T-cell (primary cell): Measurements from ENCODE around the gene RSPH1. TPM values are rescaled to one million over a fixed set of nuclear protein-coding genes. Genes with fewer than 3 reads are reported as not detected.
A peak's percentile ranks its signal among the peaks of the same experiment; 100 is the strongest.

Experiments used
- ATAC-seq, 4 experiments: fragments of 200-7000 bp in 3 of 4; fragments of 150-1000 bp in 1 of 4; cut with Tn5 transposase; replicated peaks in 1 of 4; 1 replicate in 3 of 4; 2 replicates in 1 of 4; pipeline ENCODE4 v1.10.0; 2021; ENCODE audit warnings: moderate library complexity in 3 of 4, mild to moderate bottlenecking in 2 of 4, moderate number of reproducible peaks in 1 of 4
- CTCF ChIA-PET, 2 donors: fragments of 300-600 bp; sonication (Branson Sonifier 250); formaldehyde crosslinking; loops; one replicate each; lab custom pipeline; 2022; ENCODE audit warnings: antibody characterized with exemption in 2 of 2; lab: Charles Lee
- POLR2A ChIA-PET, 2 donors: fragments of 300-600 bp; sonication (Branson Sonifier 250); formaldehyde crosslinking; loops; one replicate each; lab custom pipeline; 2022; ENCODE audit warnings: antibody characterized with exemption in 2 of 2; lab: Charles Lee
- DNase-seq, 35 experiments: peaks; one replicate each; pipeline versions ENCODE4 v3.0.0 to v3.0.0-alpha.2; 2013 to 2023
- H3K27ac ChIP-seq: one replicate; pipeline ENCODE4 v1.5.1; 2013; ENCODE audit warnings: low read length
- H3K27me3 ChIP-seq, 2 experiments: replicated peaks in 1 of 2; 1 replicate in 1 of 2; 2 replicates in 1 of 2; pipeline versions ENCODE4 v1.6.1 to v1.7.0; 2013; ENCODE audit warnings: low read length in 1 of 2, mixed read lengths in 1 of 2; ENCODE audit not compliant: control insufficient read depth in 2 of 2, insufficient read depth in 2 of 2; ENCODE audit errors: extremely low read depth in 1 of 2
- H3K36me3 ChIP-seq, 2 donors: 1 replicate in 1 of 2; 2 replicates in 1 of 2; pipeline versions ENCODE4 v1.6.1 to v1.7.0; 2013; ENCODE audit warnings: low read length in 1 of 2; ENCODE audit not compliant: control insufficient read depth in 2 of 2, insufficient read depth in 1 of 2; ENCODE audit errors: extremely low read depth in 1 of 2
- H3K4me1 ChIP-seq, 2 experiments: 1 replicate in 1 of 2; 2 replicates in 1 of 2; pipeline versions ENCODE4 v1.6.1 to v1.7.0; 2013; ENCODE audit warnings: low read length in 2 of 2, mixed read lengths in 1 of 2; ENCODE audit not compliant: insufficient read depth in 2 of 2, control insufficient read depth in 1 of 2; ENCODE audit errors: extremely low read depth in 1 of 2
- H3K4me3 ChIP-seq, 2 donors: 1 replicate in 1 of 2; 2 replicates in 1 of 2; pipeline versions ENCODE4 v1.5.1 to v1.7.0; 2013; ENCODE audit warnings: mild to moderate bottlenecking in 2 of 2, low read length in 1 of 2, moderate library complexity in 1 of 2; ENCODE audit not compliant: control insufficient read depth in 1 of 2; ENCODE audit errors: extremely low read depth in 1 of 2
- H3K9me3 ChIP-seq: 2 replicates; pipeline ENCODE4 v1.7.0; 2013
- H3K27ac Mint-ChIP-seq, 2 donors: one replicate each; pipeline ENCODE4 v1.8.0; 2020 to 2021; ENCODE audit warnings: mild to moderate bottlenecking in 2 of 2, mixed read lengths in 2 of 2
- H3K27me3 Mint-ChIP-seq, 2 donors: one replicate each; pipeline ENCODE4 v1.8.0; 2021 to 2022; ENCODE audit warnings: mixed read lengths in 2 of 2
- H3K36me3 Mint-ChIP-seq: one replicate; pipeline ENCODE4 v1.8.0; 2021; ENCODE audit warnings: mixed read lengths
- H3K4me1 Mint-ChIP-seq, 3 donors: one replicate each; pipeline ENCODE4 v1.8.0; 2020 to 2022; ENCODE audit warnings: mixed read lengths in 3 of 3, mild to moderate bottlenecking in 1 of 3
- H3K4me3 Mint-ChIP-seq, 3 donors: one replicate each; pipeline ENCODE4 v1.8.0; 2020 to 2022; ENCODE audit warnings: mild to moderate bottlenecking in 3 of 3, mixed read lengths in 3 of 3, moderate library complexity in 3 of 3
- H3K9me3 Mint-ChIP-seq, 3 donors: one replicate each; pipeline ENCODE4 v1.8.0; 2020 to 2022; ENCODE audit warnings: mixed read lengths in 3 of 3
- WGBS: methylation state at CpG from one replicate; pipeline ENCODE4 v1.1.5; 2013; ENCODE audit warnings: missing lambda C conversion rate; ENCODE audit not compliant: insufficient coverage; 5-methylcytosine and 5-hydroxymethylcytosine counted together
- total RNA-seq, 35 experiments: library from RNA in 6 of 35; stranded (reverse) in 6 of 35; fragments of 120-200 nt in 1 of 35; gene quantifications; one replicate each; pipeline versions ENCODE4 v1.2.1 to v1.2.4 and lab custom pipeline; 2013 to 2026

The RSPH1 gene
- total RNA-seq, 5 donors from 2014 or later (not counting 1 experiment from before 2014, with no cell fraction given) = 0.12 to 0.20 TPM; not detected in 3

DNA sequence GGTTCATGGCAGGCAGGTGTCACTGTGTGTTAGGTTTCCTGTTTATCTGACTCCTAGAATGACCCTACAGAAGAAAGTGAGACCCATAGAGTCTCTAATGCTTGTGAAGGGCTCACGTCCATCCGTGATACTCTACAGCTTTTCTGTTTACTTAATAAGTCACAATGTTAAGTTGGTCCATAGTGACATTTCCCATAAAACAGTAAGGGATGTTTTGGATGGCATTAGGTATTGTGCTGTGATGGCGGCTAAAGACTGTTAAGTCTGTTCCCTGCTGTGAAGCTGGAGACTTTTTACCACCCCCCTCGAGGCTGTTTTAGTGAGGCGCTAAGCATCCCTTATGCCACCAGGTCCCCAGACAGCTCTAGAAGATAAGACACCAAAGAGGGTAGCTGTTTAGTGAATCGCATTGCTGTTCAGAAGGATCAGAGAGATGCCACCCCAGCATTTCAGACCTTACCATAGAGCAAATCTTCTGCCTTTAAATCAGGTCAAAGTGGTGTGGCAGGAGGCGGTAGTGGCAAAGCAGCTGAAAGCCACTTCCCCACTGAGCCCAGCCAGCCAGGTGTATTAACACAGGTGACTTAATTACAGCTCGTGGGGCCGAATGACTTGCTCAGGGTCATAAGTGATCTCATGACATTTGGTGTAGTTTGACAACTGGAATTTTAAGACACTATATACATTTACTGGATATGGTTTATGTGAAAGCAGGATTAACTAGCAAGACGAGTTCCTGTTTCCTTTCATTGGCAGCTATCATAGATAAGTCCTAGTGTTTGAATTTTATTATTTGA, 42.7 kb upstream of the RSPH1 start:
- Histone ChIP-seq H3K36me3 (peaks cover 20 to 47% of the 10 kb centered on the region in 2 donors), H3K9me3 (no peaks in the 10 kb centered on the region), H3K27ac (no peak overlapping the region), H3K4me1 (no peaks in the 10 kb centered on the region), H3K27me3 (no peaks in the 10 kb centered on the region), H3K4me3 (no peak overlapping the region)
- peak overlapping the region in 1 of 2 donors; percentile 12 for H3K27ac Mint-ChIP-seq
- peak in 1 of 4 experiments; percentile 40 for ATAC-seq
- H3K27me3 Mint-ChIP-seq = no peaks in the 10 kb centered on the region
- ChIA-PET POLR2A (no interaction called here), CTCF (no interaction called here)
- H3K4me1 Mint-ChIP-seq = peaks cover 0 to 20% (median 19%) of the 10 kb centered on the region in 3 donors
- H3K4me3 Mint-ChIP-seq = no peak overlapping the region
- no peak for DNase-seq
- H3K36me3 Mint-ChIP-seq = peaks cover 57% of the 10 kb centered on the region
- no CpG with 5 or more reads among the region's 10 CpGs for WGBS
- no peaks in the 10 kb centered on the region for H3K9me3 Mint-ChIP-seq

DNA sequence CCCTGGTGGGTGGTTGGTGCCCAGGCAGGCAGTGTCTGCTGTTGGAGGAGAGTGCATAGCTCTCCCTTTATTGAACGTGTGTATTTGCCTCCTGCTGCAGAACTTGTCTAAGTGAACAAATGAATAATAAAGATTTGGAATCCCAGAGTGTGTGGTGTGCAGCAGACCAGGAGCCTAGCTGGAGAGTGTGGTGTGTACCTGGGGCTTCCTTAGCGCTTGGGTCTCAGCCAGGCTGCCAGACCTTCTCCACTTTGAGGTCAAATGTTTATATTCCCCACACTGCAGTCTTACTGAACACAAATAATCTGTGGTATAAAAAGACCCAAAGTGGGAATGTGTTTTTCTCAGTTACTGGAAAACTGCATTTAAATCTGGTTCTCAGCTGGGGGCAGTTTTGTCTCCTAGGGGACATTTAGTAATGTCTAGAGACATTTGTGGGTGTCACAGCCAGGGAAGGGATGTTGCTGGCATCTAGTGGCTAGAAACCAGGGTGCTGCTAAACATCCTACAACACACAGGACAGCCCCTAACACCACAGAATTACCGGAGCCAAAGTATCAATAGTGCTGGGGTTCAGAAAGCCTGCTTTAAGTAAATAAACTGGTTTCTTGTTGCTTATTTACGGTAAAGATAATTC, 41.2 kb upstream of the RSPH1 start:
- DNase-seq (peak in 3 of 35 experiments; percentile 19 to 47 (median 20)), ATAC-seq (peak in 2 of 4 experiments; percentile 43 to 64)
- Mint-ChIP-seq H3K4me3 (no peak overlapping the region), H3K27ac (no peak overlapping the region), H3K36me3 (peaks cover 52% of the 10 kb centered on the region), H3K9me3 (no peaks in the 10 kb centered on the region), H3K27me3 (no peaks in the 10 kb centered on the region), H3K4me1 (peaks cover 0 to 27% (median 20%) of the 10 kb centered on the region in 3 donors)
- Histone ChIP-seq H3K27me3 (no peaks in the 10 kb centered on the region), H3K36me3 (peaks cover 11 to 41% of the 10 kb centered on the region in 2 donors), H3K4me1 (no peaks in the 10 kb centered on the region), H3K27ac (no peak overlapping the region), H3K4me3 (no peak overlapping the region), H3K9me3 (no peaks in the 10 kb centered on the region)
- WGBS = 80% methylated on average over 2 of the region's 4 CpGs
- CTCF ChIA-PET = no interaction called here
- POLR2A ChIA-PET = no interaction called here

DNA sequence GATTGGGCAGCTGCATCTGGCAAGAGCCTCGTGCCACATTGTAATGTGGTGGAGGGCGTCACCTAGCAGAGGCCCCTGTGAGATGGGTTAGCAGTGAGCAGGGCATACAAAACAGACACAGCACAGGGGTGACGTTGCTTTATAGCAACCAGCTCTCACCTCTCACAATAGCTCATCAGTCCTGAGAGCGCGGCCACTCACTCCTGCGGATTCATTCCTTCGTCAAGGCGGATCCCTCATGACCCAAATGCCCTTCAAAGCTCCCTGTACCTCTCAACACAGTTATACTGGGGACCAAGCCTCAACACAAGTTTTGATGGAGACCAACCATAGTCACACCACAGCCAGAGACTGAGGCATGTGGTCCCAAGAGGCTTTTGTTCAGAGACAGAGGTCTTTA, 40.6 kb upstream of the RSPH1 start:
- H3K27ac Mint-ChIP-seq = no peak overlapping the region
- no peaks in the 10 kb centered on the region for H3K4me1 ChIP-seq
- CTCF ChIA-PET = no interaction called here

DNA sequence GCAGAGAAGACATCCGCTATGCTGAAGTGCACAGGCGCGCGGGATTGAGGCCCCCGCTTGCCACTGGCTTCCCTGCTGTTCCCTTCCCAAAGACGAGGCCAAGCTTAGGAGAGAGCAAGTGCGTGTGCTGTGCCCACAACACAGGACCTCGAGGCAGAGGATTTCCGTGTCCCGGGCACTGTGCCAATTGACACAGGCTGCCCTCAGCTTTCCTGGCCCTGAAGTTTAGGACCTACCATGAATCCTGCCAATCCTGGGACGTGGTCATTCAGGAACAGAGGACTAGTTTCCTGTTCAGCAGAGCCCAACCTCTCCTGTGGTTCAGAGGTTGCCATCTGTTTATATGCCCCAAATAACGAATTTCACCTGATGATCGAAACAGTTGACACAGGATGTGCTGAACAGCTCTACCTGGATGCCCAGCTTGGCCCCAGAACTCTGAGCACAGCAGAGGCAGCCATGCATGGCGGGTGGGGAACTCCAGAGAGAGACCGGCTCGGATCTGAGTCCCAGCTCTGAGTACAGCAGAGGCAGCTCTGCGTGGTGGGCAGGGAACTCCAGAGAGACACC, 39.7 kb upstream of the RSPH1 start:
- DNase-seq (peak in 2 of 35 experiments; percentile 22 to 28), ATAC-seq (no peak)
- WGBS = 84% methylated on average over 16 of the region's 17 CpGs
- Mint-ChIP-seq H3K4me3 (no peak overlapping the region), H3K36me3 (peaks cover 47% of the 10 kb centered on the region), H3K27me3 (no peaks in the 10 kb centered on the region), H3K9me3 (no peaks in the 10 kb centered on the region), H3K27ac (no peak overlapping the region), H3K4me1 (peaks cover 0 to 31% (median 21%) of the 10 kb centered on the region in 3 donors)
- Histone ChIP-seq H3K4me3 (no peak overlapping the region), H3K4me1 (no peaks in the 10 kb centered on the region), H3K27me3 (no peaks in the 10 kb centered on the region), H3K27ac (no peak overlapping the region), H3K9me3 (no peaks in the 10 kb centered on the region), H3K36me3 (peaks cover 0 to 40% of the 10 kb centered on the region in 2 donors)
- ChIA-PET POLR2A (no interaction called here), CTCF (no interaction called here)

More for the DNA sequence above, 40.6 kb upstream of the RSPH1 start:
- Histone ChIP-seq H3K36me3 (peaks cover 8 to 38% of the 10 kb centered on the region in 2 donors), H3K27ac (no peak overlapping the region), H3K9me3 (no peaks in the 10 kb centered on the region), H3K27me3 (no peaks in the 10 kb centered on the region), H3K4me3 (no peak overlapping the region)
- Mint-ChIP-seq H3K9me3 (no peaks in the 10 kb centered on the region), H3K36me3 (peaks cover 51% of the 10 kb centered on the region), H3K27me3 (no peaks in the 10 kb centered on the region), H3K4me1 (peaks cover 0 to 28% (median 20%) of the 10 kb centered on the region in 3 donors), H3K4me3 (no peak overlapping the region)
- no peak for ATAC-seq
- no peak for DNase-seq
- POLR2A ChIA-PET = no interaction called here
- WGBS = 83% methylated on average over 8 of the region's 8 CpGs

DNA sequence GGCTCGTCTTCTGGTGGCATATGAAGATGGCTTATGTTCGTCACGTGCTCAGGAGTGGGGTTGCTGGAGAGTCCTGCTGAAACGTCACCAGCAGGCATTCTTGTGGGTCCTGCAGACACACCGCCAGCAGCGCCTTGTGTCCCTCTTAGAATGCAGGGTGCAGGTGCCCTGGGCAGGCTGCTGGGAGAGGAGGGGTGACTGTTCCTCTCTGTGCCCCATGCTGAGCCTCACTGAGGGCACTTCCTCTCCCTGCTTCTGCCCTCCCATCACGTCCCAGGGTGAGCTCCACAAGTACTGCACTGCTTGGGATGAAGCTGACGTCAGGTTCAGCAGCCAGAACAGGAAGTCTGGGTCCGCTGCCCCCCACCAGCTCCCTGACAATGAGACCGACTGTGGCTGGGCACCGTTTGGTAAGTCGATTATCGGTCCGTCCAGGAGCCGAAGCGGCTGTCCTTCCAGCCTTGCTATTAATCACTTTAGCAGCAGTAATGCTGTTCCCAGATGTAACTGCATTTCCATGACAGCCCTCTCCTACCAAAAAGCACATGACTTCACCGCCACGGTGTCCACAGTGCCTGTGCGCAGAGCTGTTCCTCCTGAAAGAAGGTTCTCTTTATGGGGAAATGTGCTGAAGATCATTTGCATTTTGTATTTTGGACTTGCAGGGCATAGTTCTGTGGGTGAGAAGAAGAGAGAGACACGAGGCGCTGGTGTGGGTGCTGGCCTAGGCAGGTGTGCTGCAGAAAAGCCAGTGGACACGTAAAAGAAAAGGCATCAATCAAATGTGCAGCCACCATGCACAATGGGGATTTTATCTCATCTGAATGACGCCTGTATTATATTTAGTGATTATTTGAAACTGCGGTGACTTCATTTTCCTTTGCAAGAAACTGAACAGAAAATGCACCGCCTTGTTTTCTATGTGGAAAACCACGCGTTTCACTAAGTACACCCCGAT, 38.7 kb upstream of the RSPH1 start:
- DNase-seq (peak in 2 of 35 experiments; percentile 9 to 13), ATAC-seq (peak in 3 of 4 experiments; percentile 26 to 56 (median 47))
- Histone ChIP-seq H3K9me3 (no peaks in the 10 kb centered on the region), H3K27ac (no peak overlapping the region), H3K4me1 (no peaks in the 10 kb centered on the region), H3K27me3 (no peaks in the 10 kb centered on the region), H3K36me3 (peaks cover 0 to 38% of the 10 kb centered on the region in 2 donors), H3K4me3 (no peak overlapping the region)
- POLR2A ChIA-PET = no interaction called here
- H3K4me1 Mint-ChIP-seq = peaks cover 5 to 40% (median 29%) of the 10 kb centered on the region in 3 donors
- WGBS = 77% methylated on average over 22 of the region's 28 CpGs
- H3K9me3 Mint-ChIP-seq = no peaks in the 10 kb centered on the region
- H3K36me3 Mint-ChIP-seq = peaks cover 41% of the 10 kb centered on the region
- H3K4me3 Mint-ChIP-seq = peak overlapping the region; percentile 2 to 49 (median 34)
- peak overlapping the region in 1 of 2 donors; percentile 24 for H3K27ac Mint-ChIP-seq
- CTCF ChIA-PET = interaction anchor here in 1 of 2 donors (0.5 kb wide), 1 partner anchor 355 kb away, joined by 3 read pairs; no protein-coding TSS in a partner anchor
- no peaks in the 10 kb centered on the region for H3K27me3 Mint-ChIP-seq
